HG02943 (cell line): ENCODE measurements around the gene LLGL1.

Source experiments
- ATAC-seq: cut with Tn5 transposase; IDR thresholded peaks from one replicate; pipeline ENCODE4 v1.9.1; 2021; ENCODE audit warnings: mild to moderate bottlenecking, low read depth, moderate library complexity; ENCODE audit not compliant: unreplicated experiment

LLGL1 gene

GRCh38 chr17:18228176-18228682 lies 2.8 kb downstream of the LLGL1 start:
- no peak for ATAC-seq

- ATAC-seq: no peak
Measured at GRCh38 chr17:18229254-18229653, 3.8 kb downstream of the LLGL1 start.

- ATAC-seq: no peak
Measured at GRCh38 chr17:18229771-18230170, 4.3 kb downstream of the LLGL1 start.

- ATAC-seq: no peak
Measured at GRCh38 chr17:18230288-18231141, 5.1 kb downstream of the LLGL1 start.

DNA sequence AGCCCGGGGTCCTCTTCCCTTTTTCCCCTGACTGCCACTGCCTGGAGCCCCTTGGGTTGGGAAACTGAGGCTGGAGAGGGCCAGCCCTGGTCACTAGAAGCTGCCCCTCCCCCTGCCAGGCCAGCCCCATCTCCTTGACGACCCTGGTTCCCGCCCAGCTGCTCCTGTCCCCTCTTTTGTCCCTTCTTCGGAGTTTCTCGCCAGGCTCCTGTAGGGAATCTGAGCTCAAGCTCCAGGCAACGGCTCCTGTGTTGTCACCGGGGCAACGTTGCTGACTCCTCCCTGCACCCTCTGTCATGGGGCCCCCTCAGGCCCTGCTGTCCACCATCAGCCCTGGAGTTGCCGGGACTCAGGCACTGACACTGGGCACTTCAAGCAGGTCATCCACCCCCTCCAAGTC lies 5.7 kb downstream of the LLGL1 start:
- ATAC-seq: no peak

DNA sequence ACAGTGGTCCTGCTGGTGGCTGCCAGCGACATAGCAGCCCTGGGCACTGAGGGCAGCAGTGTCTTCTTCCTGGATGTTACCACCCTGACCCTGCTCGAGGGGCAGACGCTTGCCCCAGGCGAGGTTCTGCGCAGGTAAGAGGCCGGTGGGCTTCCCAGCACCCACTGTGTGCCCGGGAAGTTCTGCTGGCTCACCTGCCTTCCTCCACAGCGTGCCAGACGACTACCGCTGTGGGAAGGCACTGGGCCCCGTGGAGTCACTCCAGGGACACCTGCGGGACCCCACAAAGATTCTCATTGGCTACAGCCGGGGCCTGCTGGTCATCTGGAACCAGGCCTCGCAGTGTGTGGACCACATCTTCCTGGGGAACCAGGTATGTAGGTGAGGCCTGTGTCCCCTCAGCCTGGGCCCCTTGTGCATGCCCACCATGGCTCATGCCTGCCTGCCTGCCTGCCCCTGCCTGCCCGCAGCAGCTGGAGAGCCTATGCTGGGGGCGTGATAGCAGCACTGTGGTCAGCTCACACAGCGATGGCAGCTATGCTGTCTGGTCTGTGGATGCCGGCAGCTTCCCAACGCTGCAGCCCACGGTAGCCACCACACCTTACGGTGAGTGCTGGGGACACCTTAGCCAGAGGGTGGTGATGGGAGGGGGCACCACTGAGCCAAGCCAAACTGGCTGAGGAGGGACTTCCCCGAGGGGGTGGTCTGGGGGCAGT lies 8.5 kb downstream of the LLGL1 start:
- no peak for ATAC-seq

DNA sequence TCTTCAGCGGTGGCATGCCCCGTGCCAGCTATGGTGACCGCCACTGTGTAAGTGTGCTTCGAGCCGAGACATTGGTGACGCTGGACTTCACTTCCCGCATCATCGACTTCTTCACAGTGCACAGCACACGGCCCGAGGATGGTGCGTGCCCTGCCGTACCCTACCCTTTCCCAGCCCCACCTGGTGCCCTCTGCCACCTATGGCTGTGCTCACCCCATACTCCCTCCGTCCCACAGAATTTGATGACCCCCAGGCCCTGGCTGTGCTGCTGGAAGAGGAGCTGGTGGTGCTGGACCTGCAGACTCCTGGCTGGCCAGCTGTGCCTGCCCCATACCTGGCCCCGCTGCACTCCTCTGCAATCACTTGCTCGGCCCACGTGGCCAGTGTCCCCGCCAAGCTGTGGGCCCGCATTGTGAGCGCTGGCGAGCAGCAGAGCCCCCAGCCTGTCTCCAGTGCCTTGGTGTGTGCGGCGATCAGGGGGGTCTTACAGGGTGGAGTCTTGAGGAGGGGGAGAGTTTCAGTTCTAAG lies 9.5 kb downstream of the LLGL1 start:
- no peak for ATAC-seq

DNA sequence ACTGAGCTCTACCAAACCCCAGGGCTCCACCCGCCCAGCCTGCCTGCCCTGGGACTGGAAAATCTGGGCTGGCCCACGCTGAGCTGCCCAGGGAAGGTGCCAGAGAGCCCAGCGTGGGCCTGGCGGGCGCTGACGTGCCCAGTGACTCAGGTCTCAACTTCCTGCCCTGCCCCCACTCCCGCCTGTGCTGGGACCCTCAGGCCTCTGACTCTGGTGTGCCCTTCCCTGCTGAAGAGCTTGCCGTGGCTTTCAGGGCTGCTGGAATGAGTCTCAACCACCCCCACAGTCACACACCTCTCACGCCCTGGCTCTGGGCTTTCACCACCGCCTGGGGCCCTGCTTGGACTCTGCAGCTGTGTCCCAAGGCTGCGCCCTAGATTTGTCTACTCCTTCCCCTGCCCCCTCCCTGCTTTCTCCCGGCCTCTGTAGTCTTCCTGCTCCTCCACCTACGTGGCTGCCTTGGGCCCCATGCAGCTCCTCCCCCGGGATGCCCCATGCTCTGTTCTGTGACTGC lies 10.4 kb downstream of the LLGL1 start:
- ATAC-seq: no peak

DNA sequence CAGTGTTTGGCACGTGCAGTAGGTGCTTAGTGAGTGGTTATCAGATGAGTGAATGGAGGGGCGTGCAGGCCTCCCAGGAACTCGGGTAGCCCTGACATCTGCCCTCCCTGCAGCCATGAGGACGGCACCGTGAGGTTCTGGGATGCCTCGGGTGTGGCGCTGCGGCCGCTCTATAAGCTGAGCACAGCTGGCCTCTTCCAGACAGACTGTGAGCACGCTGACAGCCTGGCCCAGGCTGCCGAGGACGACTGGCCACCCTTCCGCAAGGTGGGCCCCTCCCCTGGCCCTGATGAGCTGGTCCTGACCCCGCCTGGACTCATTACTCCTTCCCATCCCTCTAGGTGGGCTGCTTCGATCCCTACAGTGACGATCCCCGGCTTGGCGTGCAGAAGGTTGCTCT lies 11.1 kb downstream of the LLGL1 start:
- ATAC-seq: no peak

DNA sequence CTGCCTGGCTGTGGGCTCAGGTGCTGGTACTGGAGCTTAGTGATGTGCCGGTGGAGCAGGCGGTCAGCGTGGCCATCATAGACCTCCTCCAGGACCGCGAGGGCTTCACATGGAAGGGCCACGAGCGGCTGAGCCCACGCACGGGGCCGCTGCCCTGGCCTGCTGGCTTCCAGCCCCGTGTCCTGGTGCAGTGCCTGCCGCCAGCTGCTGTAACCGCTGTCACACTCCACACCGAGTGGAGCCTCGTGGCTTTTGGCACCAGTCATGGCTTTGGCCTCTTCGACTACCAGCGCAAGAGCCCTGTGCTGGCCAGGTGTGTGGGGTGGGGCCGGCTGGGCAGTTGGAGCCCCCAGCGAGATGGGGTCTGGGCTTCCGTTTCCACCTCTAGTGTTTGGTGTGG lies 12.0 kb downstream of the LLGL1 start:
- ATAC-seq: no peak

- no peak for ATAC-seq
Measured at GRCh38 chr17:18238299-18238698, 12.9 kb downstream of the LLGL1 start.

GRCh38 chr17:18240449-18240848 lies 15.0 kb downstream of the LLGL1 start:
- ATAC-seq: no peak

DNA sequence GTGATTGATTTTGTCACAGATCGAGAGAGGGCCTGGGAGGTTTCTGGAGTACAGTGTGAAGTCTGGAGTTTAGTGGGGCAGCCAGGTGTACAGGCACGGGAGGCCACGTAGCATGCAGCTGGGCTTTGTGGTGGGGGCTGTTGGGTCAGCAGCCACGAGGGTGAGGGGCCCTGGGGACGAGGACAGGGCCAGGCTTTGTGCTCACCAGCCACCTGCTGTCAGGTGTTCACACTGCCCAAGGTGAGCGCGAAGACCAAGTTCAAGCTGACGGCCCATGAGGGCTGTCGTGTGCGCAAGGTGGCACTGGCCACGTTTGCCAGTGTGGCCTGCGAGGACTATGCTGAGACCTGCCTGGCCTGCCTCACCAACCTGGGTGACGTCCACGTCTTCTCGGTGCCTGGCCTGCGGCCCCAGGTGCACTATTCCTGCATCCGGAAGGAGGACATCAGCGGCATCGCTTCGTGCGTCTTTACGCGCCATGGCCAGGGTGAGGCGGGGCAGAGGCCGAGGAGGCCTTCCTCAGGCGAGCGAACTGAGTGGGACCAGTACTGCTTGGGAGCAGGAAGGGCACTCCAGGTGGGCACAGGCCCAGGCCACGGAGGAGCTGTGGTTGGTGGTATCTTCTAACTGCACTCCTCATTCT lies 15.9 kb downstream of the LLGL1 start:
- ATAC-seq: no peak

- ATAC-seq: no peak
Measured at GRCh38 chr17:18245038-18245776, 19.8 kb downstream of the LLGL1 start.

DNA sequence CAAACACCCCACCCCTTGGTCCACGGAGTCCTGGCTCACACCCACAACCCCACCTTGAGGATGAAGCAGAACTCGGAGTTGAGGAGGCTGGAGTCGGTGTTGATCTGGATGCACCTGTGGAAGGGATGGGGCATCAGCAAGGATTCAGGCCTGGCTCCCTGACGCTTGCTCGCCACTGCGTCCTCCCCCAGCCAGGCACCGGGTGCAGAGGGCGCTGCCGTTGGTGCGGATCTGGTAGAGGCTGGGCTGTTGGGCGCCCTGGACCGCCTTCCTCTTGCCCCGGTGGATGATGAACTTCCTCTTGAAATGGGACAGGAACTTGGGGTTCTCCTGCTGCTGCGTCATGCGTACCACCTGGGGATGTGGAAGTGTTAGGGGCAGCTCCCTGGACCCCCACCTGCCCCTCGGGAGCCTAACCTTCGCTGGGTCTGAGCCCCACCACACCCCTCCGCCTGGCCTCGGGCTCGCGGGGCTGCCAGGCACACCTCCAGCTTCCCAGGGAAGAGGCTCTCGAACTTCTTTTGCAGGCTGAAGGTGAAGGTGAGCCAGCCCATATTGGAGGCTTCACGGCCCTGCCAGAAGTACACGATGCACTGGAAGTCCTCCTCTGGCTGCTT lies 20.8 kb downstream of the LLGL1 start:
- no peak for ATAC-seq

DNA sequence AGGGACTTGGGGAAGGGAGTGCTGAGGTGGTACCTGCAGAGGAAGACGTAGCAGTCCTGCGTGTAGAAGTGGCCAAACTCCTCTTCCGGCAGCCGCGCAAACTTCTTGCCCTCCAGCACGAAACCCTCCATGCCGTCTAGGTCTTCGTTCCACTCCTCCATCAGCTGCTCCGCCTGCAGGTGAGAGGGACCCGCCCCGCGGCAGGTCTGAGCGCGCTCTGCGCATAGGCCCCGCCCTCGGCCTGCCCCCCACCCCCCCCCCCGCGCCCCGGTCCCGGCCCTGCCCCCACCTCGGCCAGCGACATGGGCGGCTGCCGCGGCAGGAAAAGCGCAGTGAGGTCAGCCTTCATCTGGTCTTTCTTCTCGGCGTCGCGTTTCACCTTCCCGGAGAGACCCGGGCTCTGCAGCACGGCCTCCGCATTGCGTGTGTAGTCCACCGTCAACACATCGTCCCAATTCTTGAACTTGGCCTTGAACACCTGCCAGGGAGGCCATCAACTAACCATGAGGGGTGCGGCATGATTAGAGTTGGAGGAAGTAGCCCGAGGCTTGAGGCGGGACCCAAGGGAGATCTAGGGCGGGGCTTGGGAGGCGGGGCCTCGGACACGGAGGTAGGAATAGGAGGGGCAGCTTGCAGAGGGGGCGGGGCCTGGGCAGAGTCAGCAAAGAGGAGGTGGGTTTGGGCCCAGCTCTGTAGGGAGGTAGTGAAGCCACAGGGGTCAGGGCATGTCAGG lies 21.6 kb downstream of the LLGL1 start:
- ATAC-seq: no peak

- no peak for ATAC-seq
Measured at GRCh38 chr17:18247613-18248001, 22.2 kb downstream of the LLGL1 start.

DNA sequence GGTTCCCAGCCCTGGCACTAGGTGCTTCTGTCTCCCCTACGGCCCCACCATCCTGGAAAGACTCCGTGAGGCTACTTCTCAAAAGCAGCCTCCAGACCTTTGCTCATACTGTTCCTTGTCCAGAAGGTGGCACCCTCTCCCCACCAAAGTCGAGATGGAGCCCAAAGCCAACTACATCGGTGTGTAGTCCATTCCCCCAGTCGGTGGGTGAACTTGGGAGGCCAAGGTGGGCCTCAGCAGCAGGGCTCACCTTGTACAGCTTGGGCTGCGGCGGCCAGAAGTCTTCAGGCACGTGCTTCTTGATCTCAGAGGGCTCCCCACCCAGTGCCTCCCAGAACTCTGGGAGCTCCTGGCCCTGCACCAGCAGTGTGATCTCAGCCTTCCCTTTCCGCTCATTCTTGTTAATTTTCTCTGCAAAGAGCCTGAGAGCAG lies 22.9 kb downstream of the LLGL1 start:
- ATAC-seq: no peak

DNA sequence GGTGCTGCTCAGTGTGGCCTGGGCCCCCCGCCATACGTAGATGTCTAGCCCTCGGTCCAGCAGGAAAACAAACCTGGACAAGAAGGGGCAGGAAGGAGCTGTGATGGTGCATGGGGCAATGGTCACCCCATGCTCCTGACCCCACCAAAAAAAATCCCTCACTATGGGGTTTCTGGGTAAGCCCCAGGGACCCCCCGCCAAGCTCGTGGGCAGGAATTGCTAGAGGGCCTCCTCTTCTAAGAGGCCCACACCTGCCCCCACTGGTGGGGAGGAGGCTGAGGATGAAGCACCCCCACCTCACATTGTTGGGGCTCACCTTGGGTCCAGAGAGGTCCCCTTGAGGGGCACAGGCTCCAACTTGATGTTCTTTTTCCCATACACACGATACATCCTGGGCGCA lies 23.4 kb downstream of the LLGL1 start:
- ATAC-seq: no peak
